ENCODE measurements around the gene ZEB2. TPM values are rescaled to one million over a fixed set of nuclear protein-coding genes. Genes with fewer than 3 reads are reported as not detected.
A peak's percentile ranks its signal among the peaks of the same experiment; 100 is the strongest.

The ZEB2 gene
- total and polyA plus RNA-seq, 4 donors: 7.6 to 39.6 (median 22.2) TPM

DNA sequence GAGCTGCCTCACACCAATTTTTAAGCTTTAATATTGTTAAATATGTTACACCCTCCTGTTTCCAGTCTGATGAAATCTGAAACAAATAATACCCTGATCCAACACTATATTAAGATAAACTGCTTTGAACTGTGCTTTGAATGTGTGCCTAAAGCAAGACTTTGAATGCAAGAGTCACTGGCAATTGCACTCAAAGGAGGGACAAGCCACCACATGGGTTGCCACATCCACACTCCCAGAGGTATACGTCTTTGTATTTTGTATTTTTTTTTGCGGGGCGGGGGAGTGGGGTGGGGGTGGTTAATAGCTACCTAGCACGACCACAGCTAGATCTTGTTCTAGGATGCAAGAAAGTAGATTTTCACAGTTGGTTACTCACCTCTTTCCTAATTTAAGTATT lies 1.8 kb upstream of the ZEB2 start:
- WGBS: 8% methylated on average over 4 of the region's 4 CpGs
- Histone ChIP-seq H3K36me3 (ENCODE audit: control insufficient read depth in 4 of 4, insufficient read depth in 3 of 4, low read depth in 1 of 4, low read length in 3 of 4) (no peaks in the 10 kb centered on the region), H3K9ac (ENCODE audit: low read depth in 1 of 2, low read length in 2 of 2) (peak overlapping the region in 1 of 2 donors; percentile 7), H3K4me1 (ENCODE audit: control insufficient read depth in 4 of 4, insufficient read depth in 4 of 4, low read length in 3 of 4) (peaks cover 4 to 25% (median 12%) of the 10 kb centered on the region in 4 donors), H3K4me3 (ENCODE audit: low read depth in 1 of 3, low read length in 3 of 3) (no peak overlapping the region), H3K27me3 (ENCODE audit: control insufficient read depth in 4 of 4, insufficient read depth in 4 of 4, low read length in 3 of 4) (peaks cover 0 to 7% (median 2%) of the 10 kb centered on the region in 4 donors), H3K9me3 (ENCODE audit: control insufficient read depth in 4 of 4, low read length in 3 of 4) (no peaks in the 10 kb centered on the region), H3K27ac (ENCODE audit: low read depth in 1 of 2, low read length in 2 of 2) (peak overlapping the region; percentile 66 to 67)
- TF ChIP-seq HNF4G (IDR thresholded peaks at IDR 0.05) (no peak), YY1 (IDR thresholded peaks at IDR 0.05) (no peak), GABPA (IDR thresholded peaks at IDR 0.05 in 1 of 2, conservative IDR thresholded peaks at IDR 0.05 in 1 of 2) (no peak), HNF4A (conservative IDR thresholded peaks at IDR 0.05) (no peak)
- TF ChIP-seq, protein P1, sequence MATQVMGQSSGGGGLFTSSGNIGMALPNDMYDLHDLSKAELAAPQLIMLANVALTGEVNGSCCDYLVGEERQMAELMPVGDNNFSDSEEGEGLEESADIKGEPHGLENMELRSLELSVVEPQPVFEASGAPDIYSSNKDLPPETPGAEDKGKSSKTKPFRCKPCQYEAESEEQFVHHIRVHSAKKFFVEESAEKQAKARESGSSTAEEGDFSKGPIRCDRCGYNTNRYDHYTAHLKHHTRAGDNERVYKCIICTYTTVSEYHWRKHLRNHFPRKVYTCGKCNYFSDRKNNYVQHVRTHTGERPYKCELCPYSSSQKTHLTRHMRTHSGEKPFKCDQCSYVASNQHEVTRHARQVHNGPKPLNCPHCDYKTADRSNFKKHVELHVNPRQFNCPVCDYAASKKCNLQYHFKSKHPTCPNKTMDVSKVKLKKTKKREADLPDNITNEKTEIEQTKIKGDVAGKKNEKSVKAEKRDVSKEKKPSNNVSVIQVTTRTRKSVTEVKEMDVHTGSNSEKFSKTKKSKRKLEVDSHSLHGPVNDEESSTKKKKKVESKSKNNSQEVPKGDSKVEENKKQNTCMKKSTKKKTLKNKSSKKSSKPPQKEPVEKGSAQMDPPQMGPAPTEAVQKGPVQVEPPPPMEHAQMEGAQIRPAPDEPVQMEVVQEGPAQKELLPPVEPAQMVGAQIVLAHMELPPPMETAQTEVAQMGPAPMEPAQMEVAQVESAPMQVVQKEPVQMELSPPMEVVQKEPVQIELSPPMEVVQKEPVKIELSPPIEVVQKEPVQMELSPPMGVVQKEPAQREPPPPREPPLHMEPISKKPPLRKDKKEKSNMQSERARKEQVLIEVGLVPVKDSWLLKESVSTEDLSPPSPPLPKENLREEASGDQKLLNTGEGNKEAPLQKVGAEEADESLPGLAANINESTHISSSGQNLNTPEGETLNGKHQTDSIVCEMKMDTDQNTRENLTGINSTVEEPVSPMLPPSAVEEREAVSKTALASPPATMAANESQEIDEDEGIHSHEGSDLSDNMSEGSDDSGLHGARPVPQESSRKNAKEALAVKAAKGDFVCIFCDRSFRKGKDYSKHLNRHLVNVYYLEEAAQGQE (IDR thresholded peaks at IDR 0.05): no peak
- DNase-seq (ENCODE audit: low spot score): no peak

DNA sequence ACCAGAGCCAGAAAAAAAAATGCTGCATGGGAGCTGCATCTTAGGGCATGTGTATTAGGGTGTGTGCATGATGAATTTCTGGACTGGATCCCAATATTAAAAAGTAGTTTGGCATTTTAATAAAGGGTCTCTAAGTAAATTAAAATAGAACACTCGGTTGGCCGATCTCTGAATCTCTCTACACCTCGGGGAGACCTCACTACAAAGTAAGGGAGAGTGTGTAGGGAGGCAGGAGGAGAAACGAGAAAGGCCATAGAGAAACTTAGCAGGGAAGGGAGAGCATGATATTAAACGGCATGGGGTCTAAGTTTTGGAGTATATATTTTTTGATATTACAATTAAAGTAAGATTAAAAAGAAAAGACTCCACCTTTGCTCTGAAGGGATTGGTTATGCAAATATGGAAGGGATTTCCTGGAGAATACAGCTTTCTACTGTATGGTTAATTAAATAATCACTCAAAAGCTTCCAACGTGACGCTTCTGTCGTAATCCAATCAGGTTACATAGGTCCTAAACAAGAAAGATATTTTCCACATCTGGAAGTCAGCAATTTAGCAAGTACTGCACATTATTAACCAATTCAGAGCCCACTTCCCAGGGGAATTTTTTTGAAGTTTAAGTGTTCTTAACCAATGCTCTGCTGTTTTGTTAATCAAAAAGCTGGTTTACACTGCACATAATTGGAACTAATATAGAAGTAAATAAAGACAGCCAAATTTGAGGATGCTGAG lies 1.0 kb upstream of the ZEB2 start:
- Histone ChIP-seq H3K9ac (ENCODE audit: low read depth in 1 of 2, low read length in 2 of 2) (peak overlapping the region in 1 of 2 donors; percentile 57), H3K4me3 (ENCODE audit: low read depth in 1 of 3, low read length in 3 of 3) (peak overlapping the region in 1 of 3 donors; percentile 73), H3K36me3 (ENCODE audit: control insufficient read depth in 4 of 4, insufficient read depth in 3 of 4, low read depth in 1 of 4, low read length in 3 of 4) (no peaks in the 10 kb centered on the region), H3K27me3 (ENCODE audit: control insufficient read depth in 4 of 4, insufficient read depth in 4 of 4, low read length in 3 of 4) (peaks cover 0 to 7% (median 2%) of the 10 kb centered on the region in 4 donors), H3K9me3 (ENCODE audit: control insufficient read depth in 4 of 4, low read length in 3 of 4) (no peaks in the 10 kb centered on the region), H3K27ac (ENCODE audit: low read depth in 1 of 2, low read length in 2 of 2) (peak overlapping the region; percentile 66 to 67), H3K4me1 (ENCODE audit: control insufficient read depth in 4 of 4, insufficient read depth in 4 of 4, low read length in 3 of 4) (peaks cover 7 to 32% (median 15%) of the 10 kb centered on the region in 4 donors)
- TF ChIP-seq FOXA2 (IDR thresholded peaks at IDR 0.05): no peak
- TF ChIP-seq RAD21 (IDR thresholded peaks at IDR 0.05): peak in 1 of 2 donors; percentile 13
- WGBS: 14% methylated on average over 8 of the region's 8 CpGs
- DNase-seq (ENCODE audit: low spot score): no peak

DNA sequence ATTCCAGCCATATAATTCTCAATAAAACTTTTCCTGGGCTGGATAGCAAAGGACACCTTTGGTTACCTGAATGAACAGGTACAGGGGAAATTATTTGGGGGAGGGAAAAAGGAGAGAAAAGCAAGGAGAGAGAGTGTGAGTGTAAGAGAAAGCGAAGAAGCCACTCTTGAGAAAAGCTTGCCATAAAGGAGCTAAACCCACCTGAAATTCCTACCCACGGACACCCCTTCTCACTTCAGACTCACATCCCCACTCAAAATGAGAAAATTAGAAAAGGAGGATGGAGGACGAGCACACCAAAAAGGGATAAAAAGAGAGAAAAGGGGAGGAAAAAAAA lies 354 bp downstream of the ZEB2 start:
- Histone ChIP-seq H3K9me3 (ENCODE audit: control insufficient read depth in 4 of 4, low read length in 3 of 4) (no peaks in the 10 kb centered on the region), H3K27ac (ENCODE audit: low read depth in 1 of 2, low read length in 2 of 2) (peak overlapping the region; percentile 51 to 87), H3K4me3 (ENCODE audit: low read depth in 1 of 3, low read length in 3 of 3) (peak overlapping the region; percentile 24 to 73 (median 64)), H3K27me3 (ENCODE audit: control insufficient read depth in 4 of 4, insufficient read depth in 4 of 4, low read length in 3 of 4) (peaks cover 0 to 9% (median 3%) of the 10 kb centered on the region in 4 donors), H3K36me3 (ENCODE audit: control insufficient read depth in 4 of 4, insufficient read depth in 3 of 4, low read depth in 1 of 4, low read length in 3 of 4) (no peaks in the 10 kb centered on the region), H3K4me1 (ENCODE audit: control insufficient read depth in 4 of 4, insufficient read depth in 4 of 4, low read length in 3 of 4) (peaks cover 8 to 37% (median 18%) of the 10 kb centered on the region in 4 donors), H3K9ac (ENCODE audit: low read depth in 1 of 2, low read length in 2 of 2) (peak overlapping the region; percentile 24 to 93)
- DNase-seq (ENCODE audit: low spot score): no peak
- 10% methylated on average over 3 of the region's 3 CpGs for WGBS
- TF ChIP-seq, protein P2, sequence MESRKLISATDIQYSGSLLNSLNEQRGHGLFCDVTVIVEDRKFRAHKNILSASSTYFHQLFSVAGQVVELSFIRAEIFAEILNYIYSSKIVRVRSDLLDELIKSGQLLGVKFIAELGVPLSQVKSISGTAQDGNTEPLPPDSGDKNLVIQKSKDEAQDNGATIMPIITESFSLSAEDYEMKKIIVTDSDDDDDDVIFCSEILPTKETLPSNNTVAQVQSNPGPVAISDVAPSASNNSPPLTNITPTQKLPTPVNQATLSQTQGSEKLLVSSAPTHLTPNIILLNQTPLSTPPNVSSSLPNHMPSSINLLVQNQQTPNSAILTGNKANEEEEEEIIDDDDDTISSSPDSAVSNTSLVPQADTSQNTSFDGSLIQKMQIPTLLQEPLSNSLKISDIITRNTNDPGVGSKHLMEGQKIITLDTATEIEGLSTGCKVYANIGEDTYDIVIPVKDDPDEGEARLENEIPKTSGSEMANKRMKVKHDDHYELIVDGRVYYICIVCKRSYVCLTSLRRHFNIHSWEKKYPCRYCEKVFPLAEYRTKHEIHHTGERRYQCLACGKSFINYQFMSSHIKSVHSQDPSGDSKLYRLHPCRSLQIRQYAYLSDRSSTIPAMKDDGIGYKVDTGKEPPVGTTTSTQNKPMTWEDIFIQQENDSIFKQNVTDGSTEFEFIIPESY (IDR thresholded peaks at IDR 0.05): no peak
- TF ChIP-seq, protein P3, sequence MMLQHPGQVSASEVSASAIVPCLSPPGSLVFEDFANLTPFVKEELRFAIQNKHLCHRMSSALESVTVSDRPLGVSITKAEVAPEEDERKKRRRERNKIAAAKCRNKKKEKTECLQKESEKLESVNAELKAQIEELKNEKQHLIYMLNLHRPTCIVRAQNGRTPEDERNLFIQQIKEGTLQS (IDR thresholded peaks at IDR 0.05): no peak
- no peak for TF ChIP-seq HNF4G (IDR thresholded peaks at IDR 0.05)
- TF ChIP-seq JUND (IDR thresholded peaks at IDR 0.05): no peak
- no peak for TF ChIP-seq RXRA (IDR thresholded peaks at IDR 0.05)
- TF ChIP-seq GABPA (IDR thresholded peaks at IDR 0.05 in 1 of 2, conservative IDR thresholded peaks at IDR 0.05 in 1 of 2): no peak
- TF ChIP-seq, protein P1 (IDR thresholded peaks at IDR 0.05): no peak
- TF ChIP-seq FOXA1 (IDR thresholded peaks at IDR 0.05): no peak
- TF ChIP-seq SP1 (IDR thresholded peaks at IDR 0.05): no peak
- TF ChIP-seq FOXA2 (IDR thresholded peaks at IDR 0.05): no peak
- TF ChIP-seq TAF1 (conservative IDR thresholded peaks at IDR 0.05): no peak
- TF ChIP-seq, protein P4, sequence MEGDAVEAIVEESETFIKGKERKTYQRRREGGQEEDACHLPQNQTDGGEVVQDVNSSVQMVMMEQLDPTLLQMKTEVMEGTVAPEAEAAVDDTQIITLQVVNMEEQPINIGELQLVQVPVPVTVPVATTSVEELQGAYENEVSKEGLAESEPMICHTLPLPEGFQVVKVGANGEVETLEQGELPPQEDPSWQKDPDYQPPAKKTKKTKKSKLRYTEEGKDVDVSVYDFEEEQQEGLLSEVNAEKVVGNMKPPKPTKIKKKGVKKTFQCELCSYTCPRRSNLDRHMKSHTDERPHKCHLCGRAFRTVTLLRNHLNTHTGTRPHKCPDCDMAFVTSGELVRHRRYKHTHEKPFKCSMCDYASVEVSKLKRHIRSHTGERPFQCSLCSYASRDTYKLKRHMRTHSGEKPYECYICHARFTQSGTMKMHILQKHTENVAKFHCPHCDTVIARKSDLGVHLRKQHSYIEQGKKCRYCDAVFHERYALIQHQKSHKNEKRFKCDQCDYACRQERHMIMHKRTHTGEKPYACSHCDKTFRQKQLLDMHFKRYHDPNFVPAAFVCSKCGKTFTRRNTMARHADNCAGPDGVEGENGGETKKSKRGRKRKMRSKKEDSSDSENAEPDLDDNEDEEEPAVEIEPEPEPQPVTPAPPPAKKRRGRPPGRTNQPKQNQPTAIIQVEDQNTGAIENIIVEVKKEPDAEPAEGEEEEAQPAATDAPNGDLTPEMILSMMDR (IDR thresholded peaks at IDR 0.05; ENCODE audit: low read depth, low read length, missing input control): no peak
- TF ChIP-seq YY1 (IDR thresholded peaks at IDR 0.05): no peak
